AG08396 (cell line): ENCODE data around the gene UNCX.
"Not testable (repeated sequence)": the region's sequence is repeated elsewhere in the genome, so short reads cannot be mapped to it uniquely, and the experiment has no call there.

Source experiments
- DNase-seq: peaks from one replicate; pipeline ENCODE4 v3.0.0; 2012; ENCODE audit warnings: low spot score, mixed read lengths

The UNCX gene

DNA sequence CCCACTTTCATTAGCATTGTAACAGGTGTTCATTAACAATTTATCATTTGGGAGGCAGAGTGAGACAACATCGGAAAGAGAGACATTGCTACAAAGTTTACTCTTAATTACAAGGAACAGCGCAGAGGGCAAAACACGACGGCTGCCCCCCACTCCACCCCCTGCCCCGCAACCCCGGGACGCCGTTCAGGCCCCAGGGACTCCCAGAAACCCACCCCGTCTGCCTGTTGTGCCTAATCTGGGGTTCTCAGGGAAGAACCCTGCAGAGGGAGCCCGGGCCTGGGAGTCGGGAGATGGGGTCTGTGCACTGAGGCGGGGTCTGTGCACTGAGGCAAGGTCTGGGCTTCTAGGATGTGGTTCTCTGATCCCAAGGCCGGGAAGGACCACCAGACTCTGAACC, 25.2 kb downstream of the UNCX start:
- no peak for DNase-seq

DNA sequence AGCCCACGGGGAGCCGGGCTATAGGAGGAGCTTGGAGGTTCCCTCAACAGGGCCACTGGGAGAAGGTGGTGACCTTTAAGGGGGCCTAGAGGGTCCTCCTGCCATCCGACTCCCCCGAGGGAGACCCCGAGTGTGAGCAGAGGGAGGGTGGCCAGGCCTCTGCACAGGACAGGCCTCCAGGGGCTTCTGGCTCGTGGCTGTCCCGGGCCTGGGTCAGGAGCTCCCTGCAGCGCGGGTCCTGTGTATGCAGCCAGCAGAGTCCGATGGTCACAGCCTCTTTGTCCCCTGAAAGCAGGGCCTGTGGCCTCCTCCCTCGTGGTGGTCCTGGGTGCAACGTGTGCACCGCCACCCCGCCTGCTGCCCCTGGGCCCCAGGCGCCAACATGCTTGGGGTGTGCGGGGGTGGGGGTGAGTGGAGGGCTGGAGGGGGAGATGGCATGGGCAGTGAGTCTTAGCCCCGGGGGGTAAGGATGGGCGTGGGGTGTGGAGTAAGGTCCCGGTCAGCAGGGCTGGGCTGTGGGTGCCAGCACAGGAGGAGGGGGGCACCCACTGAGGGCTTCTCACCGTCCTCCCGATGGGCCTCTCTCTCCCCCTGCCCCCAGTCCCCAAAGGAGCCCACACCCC, 27.1 kb downstream of the UNCX start:
- DNase-seq = no peak

DNA sequence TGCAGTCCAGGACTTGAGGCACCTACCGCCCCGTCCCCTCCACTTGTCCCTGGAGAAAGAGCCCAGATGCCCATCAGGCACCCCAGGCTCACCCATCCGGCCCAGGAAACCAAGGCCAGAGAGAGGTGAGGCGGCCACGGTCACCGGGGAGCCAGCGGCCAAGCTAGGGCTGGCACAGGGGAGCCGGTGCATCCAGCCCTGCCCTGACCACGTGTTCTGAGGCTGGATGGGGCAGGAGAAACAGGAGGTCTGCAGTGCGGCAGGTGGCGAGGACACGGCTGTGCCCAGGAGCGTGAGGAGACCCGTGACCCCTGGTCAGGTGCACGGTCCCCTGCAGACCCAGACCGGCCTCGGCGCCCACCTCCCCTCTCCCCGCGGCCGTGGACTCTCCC, 27.6 kb downstream of the UNCX start:
- no peak for DNase-seq

DNA sequence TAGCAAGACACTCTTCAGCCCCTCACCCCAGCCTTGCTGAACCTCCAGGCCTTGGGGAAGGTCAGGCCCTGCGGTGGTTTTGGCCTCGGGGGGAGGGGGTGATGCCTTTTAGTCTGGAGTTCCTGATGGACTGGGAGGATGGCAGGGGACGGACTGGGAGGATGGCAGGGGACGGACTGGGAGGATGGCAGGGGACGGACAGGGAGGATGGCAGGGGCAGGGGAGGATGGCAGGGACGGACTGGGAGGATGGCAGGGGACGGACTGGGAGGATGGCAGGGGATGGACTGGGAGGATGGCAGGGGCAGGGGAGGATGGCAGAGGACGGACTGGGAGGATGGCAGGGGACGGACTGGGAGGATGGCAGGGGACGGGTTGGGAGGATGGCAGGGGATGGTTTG, 28.4 kb downstream of the UNCX start:
- not testable (repeated sequence) for DNase-seq

DNA sequence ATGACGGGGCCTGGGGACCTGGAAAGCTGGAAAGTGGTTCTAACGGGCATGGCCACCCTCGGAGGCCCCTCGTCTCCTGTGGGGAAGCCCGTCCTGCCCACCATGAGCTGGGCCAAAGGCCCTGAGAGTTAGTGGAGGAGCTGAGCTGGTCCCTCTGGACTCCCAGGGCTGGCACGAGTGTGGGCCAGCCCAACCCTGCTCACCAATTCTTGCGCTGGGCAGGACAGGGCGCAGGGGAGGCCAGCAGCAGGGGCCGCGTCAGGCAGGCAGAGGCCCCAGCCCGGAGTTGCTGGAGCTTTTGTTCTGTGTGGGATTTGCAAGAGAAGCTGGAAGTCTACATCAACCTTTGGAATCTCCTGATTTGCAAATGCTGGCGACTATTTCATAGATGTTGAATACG, 29.8 kb downstream of the UNCX start:
- DNase-seq = no peak

DNA sequence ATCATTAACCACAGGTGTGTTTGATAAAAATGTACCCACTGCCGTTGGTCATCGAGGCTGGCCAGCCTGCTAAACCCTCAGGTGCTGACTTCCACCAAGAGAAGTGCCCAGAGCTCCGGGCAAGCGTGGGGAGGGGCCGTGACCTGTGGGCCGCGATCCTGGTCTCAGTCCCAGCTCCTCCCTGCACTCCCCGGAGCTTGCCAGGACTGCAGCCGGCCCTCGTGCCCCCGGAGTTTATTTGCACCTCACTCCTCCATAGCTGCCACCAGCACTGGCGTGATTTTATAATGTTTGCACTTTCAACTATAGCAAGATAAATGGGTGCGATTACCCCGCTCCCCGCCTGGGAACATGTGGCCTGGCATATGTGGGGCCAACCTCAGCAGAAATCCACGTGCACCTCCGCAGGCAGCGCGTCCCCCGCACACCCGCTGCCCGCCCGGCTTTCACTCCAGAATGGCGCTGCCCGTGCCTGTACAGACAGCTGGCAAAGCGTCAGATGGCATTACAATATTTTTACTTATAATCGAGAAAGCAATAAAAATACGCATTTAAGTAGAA, 30.8 kb downstream of the UNCX start:
- no peak for DNase-seq

DNA sequence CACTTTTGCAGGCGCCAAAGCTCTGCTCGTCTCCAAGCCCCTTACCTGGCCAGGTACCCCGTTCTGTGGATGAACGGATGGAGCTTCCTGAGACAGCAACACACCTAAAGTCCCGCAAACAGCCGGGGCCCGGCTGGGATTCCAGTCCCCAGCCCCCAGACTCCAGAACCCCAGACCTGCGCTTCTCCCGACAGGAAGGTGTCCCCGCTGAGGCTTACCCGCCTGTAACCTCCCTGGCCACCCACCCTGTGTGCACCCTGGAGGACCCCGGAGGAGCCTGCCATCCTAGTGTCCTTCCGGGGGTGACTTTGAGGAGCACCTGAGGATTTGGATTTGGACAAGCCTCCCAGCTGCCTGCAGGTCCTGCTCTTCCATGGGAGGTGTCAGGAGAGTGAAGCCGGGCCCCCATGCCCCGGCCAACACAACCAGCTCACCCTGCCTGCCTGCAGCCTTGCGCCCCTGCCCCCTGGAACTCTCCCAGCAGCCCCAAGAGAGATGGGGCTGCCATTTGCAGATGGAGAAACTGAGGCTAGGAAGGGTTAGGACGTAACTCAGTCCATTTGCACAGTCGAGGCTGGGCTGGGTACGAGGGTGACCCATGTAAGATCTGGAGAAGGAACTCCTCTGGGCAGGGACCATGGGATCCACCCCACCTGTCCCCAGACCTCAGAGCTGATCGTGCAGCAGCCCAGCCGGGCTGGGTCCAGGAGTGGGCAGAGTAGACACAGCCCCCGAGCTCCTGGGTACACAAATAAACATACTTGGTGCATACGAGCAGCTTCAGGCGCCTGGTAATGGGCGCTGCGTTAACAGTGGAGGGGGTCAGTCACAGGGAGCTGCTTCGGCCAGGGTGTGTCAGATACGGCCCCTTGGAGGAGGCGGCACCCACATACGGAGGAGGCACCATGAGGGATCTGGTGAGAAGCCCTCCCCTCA, 31.9 kb downstream of the UNCX start:
- DNase-seq = no peak

DNA sequence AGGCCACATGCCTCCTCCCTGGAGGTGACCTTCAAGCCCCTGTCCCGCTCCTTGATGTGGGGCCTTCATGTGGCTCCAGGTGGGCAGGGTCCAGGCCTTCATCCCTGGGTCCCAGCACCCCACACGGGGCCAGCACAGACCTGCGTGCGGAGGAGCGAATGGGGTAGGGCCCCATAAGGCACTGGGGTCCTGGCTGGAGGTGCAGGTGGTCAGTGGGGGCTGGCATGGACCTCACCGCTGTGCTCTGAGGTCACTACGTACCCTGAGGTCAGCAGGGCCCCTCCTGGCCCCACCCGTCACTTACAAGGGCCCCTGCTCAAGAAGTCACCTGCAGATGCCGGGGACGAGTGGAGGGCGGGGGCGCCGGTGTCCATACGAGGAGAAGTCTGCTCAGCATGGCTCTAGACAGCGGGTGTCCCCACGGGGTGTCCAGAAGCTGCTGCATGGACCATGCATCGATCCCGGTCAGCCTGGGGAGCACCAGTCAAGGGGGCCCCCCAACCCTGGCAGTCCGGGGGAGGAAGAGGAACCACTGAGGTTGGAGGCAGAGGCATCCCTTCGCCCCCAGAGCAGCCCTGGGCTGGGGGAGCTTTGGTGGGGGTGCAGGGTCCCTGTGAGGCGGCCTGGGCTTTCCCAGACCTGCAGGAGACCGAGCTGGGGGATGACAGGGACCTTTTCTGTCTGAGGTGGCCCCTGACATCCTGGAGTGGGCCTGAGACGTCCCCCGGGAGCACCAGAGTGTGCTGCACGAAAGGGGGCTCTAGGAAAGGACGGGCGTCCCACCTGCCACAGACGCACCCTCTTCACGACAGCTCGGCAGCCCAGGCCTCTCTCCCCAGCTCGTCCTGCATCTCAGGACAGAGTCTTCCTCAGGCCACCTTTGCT, 34.6 kb downstream of the UNCX start:
- DNase-seq = no peak

DNA sequence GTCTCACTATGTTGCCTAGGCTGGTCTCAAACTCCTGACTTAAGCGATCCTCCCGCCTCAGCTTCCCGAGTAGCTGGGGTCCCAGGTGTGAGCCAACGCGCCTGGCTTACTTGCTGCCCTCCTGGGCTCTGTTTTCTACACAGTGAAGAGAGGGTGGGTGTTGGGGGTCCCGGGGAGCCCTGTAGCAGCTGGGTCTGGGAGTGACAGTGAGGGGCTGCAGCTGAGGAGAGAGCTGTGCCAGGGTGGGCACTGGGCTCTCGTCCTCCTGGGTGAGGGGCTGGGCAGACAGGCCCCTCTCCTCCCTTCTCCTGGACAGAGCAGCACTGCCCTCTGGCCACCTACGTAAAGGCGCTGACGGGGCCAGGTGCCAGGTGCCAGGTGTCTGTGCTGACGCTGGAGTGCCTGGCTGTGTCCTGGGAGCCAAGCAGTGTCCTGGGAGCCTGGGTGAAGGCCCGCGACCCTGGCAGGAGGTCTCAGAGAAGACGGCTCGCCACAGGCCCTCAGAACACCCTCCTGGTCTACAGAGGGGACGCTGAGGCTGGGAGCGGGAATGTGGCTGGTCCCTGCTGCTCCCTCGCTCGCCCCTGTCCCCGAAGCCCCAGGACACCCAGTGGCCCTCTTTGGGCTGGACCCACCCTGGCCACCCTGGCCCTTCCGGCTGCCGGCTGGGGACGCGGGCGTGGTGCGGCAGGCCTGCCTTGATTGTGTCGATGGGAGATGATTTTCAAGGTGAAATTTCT, 35.6 kb downstream of the UNCX start:
- no peak for DNase-seq

DNA sequence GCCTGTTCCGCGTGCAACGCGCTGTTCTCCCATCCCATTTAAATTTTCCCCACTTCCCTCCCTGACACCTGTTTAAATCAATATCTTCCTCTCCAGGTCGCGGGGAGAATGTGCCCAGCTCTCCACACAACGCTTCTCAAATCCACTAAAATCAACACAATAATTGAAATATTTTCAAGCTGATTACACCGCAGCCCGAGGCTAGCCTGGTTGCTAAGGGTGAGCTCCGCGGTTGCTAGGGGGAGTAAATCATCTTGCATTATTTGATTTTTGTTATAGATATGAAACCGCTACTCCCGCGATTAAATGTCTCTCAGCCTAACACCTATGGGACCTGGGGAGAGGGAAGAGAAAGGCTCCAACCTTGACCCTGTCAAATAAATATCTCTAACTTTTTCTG, 36.2 kb downstream of the UNCX start:
- DNase-seq = no peak

DNA sequence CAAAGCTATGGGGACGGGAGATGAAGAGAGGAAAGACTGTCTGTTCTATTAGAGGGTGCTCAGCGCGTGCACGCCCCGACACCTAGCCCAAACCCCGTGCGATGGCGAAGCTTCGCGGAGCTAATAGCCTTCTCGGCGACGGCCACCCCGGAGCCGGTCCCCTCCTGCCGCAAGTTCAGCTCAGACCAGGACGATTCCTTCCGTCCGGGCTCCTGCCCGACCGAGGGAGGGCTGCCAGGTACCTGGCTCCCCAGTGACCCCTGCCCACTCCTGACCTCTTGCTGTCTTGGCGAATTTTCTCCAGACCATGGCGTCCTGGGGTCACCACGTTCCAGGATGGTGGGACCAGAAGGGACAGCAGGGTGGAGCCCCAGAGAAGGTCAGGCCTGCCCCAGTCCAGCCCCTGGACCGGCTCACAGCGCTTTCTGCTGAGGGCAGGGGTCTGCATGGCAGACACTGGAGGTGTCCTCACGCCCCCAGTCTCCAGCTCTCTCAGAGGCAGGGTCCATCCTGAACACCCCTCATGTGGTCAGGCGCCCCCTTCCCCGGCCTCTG, 36.7 kb downstream of the UNCX start:
- DNase-seq = no peak

DNA sequence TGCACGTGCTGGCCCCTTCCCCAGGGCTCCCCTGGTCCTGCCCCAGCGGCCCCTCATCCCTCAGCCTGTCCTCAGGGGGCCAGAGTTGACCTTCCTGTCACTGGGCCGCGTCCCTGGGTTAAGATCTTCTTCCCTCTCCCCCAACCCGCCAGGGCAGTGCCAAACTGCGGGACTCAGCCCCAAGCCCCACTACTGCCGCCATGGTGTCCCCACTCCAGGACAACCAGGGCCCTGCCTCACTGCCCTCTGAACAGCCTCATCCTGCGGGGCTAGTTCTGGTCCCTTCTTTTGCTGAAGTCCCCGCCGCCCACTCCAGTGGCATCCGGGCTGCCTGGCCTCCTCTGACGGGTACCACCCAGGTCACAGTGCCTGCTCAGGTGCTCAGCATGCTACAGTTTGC, 37.5 kb downstream of the UNCX start:
- no peak for DNase-seq

DNA sequence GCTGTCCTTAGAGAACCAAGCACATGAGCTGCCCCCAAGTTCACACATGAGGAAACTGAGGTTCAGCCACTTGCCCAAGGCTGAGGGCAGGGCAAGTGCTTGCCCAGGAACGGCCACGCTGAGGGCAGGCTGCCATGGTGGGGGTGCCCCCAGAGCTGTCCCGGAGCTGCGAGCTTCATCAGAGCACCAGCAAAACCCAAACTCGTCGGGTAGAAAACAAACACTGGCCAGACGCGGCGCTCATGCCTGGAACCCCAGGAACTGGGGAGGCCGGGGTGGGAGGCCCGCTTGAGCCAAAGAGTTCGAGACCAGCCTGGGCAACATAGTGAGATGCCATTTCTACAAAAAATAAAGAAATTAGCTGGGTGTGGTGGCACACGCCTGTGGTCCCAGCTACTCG, 38.4 kb downstream of the UNCX start:
- no peak for DNase-seq

DNA sequence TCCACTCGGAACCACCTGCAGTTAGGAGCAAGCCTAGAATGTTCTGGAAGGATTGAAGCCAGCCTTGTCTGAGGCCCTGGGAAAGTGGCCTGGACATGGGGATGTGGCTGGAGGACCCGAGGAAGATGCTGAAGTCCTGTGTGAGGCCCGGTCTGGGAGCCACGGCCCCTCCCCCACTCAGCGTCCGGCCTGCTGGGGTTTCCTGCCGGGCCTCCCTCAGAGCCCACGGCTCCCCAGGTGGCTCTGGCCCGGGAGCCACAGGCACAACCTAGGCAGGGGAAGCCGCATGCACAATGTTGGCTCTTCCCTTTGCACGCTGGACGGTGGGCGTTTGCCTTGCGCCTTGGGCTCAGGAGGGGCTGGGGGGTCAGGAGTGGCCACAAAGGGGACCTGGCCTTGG, 39.0 kb downstream of the UNCX start:
- no peak for DNase-seq

DNA sequence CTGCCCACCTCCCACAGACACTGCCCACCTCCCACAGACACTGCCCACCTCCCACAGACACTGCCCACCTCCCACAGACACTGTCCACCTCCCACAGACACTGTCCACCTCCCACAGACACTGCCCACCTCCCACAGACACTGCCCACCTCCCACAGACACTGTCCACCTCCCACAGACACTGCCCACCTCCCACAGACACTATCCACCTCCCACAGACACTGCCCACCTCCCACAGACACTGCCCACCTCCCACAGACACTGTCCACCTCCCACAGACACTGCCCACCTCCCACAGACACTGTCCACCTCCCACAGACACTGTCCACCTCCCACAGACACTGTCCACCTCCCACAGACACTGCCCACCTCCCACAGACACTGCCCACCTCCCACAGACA, 39.5 kb downstream of the UNCX start:
- DNase-seq = not testable (repeated sequence)

DNA sequence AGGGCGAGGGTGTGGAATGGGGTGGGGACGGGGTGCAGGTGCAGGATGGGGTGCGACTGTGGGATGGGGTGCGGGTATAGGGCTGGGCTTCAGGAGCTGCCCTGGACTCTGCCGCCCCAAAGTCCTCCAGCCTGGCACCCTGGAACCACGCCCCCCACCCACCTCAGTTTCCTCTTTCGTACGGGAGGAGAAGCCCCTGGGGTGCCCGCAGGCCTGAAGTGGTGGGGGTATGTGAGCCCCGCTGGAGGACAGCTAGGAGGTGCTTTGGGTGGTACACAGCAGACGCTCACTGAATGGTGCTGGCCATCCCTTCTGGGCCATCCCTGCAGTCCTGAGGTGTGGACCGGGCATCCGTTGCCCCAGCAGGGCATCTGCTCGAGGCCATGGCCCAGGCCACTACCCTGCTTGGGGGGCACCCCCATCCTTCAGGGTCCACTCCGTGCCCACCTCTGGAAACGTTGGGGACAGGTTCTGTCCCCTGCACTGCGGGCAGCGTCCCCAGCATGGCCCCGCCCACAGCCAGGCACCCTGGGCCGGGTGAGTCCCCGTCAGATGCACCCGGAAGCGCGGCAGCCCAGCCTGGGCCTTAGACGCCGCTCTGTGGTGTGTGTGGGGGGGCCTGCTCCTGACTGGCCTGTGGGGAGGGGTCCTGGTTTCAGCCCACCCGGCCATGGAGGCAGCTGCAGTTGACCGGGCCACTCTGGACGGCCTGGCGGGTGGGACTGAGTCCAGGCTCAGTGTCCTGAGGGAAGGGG, 41.6 kb downstream of the UNCX start:
- DNase-seq = no peak

DNA sequence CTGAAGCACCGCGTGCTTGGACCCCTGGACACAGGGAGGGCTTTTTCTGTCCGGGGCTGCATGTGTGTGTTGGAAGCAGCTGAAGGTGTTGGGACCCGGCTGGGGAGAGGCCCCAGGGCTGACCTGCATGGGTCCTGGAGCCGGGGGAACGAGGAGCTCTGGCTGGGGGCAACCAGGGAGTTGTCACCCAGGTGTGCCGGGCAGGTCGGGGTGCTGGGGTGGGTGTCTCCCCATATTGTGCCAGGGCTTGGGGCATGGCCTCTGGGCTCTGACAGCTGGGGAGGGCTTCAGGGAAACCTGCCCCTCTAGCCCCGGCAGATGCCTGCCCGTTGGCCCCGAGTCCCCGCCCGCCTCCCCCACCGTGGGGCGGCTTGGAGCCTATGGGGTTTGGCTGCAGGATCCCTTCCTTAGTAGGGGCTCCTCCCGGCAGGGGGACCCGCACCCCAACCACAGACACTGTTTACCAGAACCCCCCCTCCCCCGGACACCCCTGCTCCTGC, 42.3 kb downstream of the UNCX start:
- no peak for DNase-seq

DNA sequence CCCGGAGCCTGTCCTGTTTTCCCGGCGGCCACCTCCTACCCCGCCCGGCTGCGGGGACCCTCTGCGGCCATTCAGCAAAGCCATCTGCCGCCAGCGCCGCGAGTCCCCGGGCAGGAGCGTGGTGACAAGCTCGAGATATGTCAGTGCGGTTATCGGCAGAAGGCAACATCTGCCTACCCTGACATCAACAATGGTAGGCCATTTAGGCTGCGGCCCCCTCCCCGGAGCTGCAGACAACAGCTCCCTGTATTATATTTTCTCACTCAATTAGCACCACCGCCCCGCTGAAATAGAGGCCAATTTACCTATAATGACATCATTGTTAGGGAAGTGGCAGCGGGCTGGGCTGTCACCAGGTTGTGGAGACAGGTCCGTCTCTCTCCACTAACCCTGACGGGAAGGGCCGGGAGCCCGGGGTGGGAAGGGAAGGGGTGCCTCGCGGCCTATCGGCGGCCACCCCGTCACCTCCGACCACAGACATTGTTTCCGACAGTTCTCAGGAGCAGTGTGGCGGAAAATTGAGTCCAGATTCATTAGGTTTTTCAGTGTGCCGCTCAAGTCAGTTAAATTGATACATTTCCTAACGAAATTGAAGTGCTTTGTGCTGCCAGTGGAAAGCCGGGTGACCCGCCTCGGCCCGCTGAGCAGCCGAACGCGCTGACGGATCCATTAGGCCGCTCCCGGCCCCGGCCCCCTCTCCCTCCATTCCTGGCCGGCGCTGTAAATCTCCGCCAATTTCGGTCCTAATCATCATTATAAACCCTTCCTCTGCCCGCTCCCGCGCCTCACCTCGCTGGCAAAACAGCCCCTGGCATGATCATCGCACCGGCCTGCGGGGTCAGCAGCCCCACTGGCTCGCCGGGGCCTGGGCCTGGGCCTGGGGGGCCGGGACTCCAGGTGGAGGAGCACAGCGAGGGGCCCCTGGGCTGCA, 43.0 kb downstream of the UNCX start:
- no peak for DNase-seq

DNA sequence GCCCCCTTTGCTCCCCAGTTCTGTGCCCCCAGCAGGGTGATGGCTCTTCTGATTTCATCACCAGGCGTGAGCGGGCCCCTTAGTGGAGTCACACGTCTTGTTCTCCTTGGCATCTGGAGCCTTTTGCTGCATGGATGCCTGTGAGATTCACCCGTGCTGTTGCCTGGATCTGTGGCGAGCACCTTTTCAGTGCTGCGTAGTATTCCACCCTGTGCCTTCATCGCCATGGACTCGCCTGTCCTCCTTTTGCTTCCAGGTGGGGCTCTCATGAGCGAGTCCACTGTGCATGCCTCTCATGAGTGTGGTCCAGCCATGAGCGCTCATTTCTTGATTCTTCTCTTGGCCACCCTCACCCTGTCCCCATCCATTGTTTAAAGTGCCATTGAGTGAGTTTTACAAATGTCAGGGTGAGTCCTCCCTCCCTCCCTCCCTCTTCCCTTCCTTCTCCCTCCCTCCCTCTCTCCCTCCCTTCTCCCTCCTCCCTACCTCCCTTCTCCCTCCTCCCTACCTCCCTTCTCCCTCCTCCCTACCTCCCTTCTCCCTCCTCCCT, 44.0 kb downstream of the UNCX start:
- no peak for DNase-seq
